SJCRH30 (cell line): ENCODE results near the gene MAPK8IP3. TPM values are rescaled to one million over a fixed set of nuclear protein-coding genes. Genes with fewer than 3 reads are reported as not detected.

Experiments
- DNase-seq, 2 experiments: peaks; one replicate each; pipeline ENCODE4 v3.0.0-alpha.2; 2015 to 2020
- H3K27ac ChIP-seq: fragments of 250-450 bp; sonication (Bioruptor Pico); 2 replicates; pipeline ENCODE4 v1.5.1; 2020; ENCODE audit warnings: mild to moderate bottlenecking, moderate library complexity
- H3K27me3 ChIP-seq: fragments of 250-450 bp; sonication (Bioruptor Pico); 2 replicates; pipeline ENCODE4 v1.5.1; 2020; ENCODE audit warnings: mild to moderate bottlenecking, moderate library complexity
- H3K36me3 ChIP-seq: fragments of 250-450 bp; sonication (Bioruptor Pico); 2 replicates; pipeline ENCODE4 v1.5.1; 2020; ENCODE audit warnings: mild to moderate bottlenecking, moderate library complexity
- H3K4me1 ChIP-seq: fragments of 250-450 bp; sonication (Bioruptor Pico); 2 replicates; pipeline ENCODE4 v1.5.1; 2020; ENCODE audit warnings: mild to moderate bottlenecking, moderate library complexity
- H3K4me3 ChIP-seq: fragments of 250-450 bp; sonication (Bioruptor Pico); 2 replicates; pipeline ENCODE4 v1.5.1; 2020; ENCODE audit warnings: mild to moderate bottlenecking, moderate library complexity
- H3K9me3 ChIP-seq: fragments of 250-450 bp; sonication (Bioruptor Pico); replicated peaks from 2 replicates; pipeline ENCODE4 v1.5.1; 2020; ENCODE audit warnings: mild to moderate bottlenecking, moderate library complexity
- total RNA-seq: library from RNA; depleted of rRNA; stranded (reverse); fragments of >200 nt; shearing (Covaris generic); gene quantifications from 2 replicates; pipeline ENCODE4 v1.2.3, GENCODE V29; 2014

Gene MAPK8IP3
- total RNA-seq, 1 experiment from 2014 or later = 34.7 TPM

GRCh38 chr16:1765826-1766225 is 59.8 kb downstream of the MAPK8IP3 start:
- Histone ChIP-seq H3K27ac (no peak overlapping the region), H3K4me3 (no peak overlapping the region), H3K9me3 (no peaks in the 10 kb centered on the region), H3K4me1 (no peaks in the 10 kb centered on the region), H3K36me3 (peaks cover 11% of the 10 kb centered on the region), H3K27me3 (no peaks in the 10 kb centered on the region)
- DNase-seq = no peak

DNA sequence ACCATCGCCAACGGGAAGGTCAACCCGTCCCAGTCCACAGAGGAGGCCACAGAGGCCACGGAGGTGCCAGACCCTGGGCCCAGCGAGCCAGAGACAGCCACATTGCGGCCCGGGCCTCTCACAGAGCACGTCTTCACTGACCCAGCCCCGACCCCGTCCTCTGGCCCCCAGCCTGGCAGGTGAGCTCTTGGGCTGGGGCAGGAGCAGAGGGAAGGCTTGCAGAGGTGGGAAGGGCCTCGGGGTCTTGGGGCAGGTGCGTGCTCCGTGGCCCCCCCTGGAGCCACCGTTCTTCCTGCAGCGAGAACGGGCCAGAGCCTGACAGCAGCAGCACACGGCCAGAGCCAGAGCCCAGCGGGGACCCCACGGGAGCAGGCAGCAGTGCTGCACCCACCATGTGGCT is 60.2 kb downstream of the MAPK8IP3 start:
- DNase-seq = no peak
- H3K4me1 ChIP-seq = no peaks in the 10 kb centered on the region
- H3K27me3 ChIP-seq = no peaks in the 10 kb centered on the region
- peaks cover 12% of the 10 kb centered on the region for H3K36me3 ChIP-seq
- H3K9me3 ChIP-seq = no peaks in the 10 kb centered on the region
- H3K27ac ChIP-seq = no peak overlapping the region
- no peak overlapping the region for H3K4me3 ChIP-seq

DNA sequence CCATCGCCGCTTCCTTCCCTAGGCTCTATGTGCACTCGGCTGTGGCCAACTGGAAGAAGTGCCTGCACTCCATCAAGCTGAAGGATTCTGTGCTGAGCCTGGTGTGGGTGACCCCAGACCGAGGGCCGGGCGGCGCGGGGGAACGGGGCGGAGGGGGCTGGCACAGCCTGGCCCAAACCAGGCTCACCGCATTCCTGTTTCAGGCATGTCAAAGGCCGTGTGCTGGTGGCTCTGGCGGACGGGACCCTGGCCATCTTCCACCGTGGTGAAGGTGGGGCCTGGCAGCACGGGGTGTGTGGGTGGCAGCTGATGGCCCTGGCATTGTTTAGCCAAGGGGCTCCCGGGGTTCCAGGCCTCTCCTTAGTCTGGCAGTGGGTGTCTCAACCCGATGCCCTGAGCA is 60.7 kb downstream of the MAPK8IP3 start:
- Histone ChIP-seq H3K27ac (no peak overlapping the region), H3K9me3 (no peaks in the 10 kb centered on the region), H3K4me1 (no peaks in the 10 kb centered on the region), H3K27me3 (no peaks in the 10 kb centered on the region), H3K4me3 (no peak overlapping the region), H3K36me3 (peaks cover 12% of the 10 kb centered on the region)
- DNase-seq = no peak

- Histone ChIP-seq H3K4me3 (no peak overlapping the region), H3K4me1 (no peaks in the 10 kb centered on the region), H3K9me3 (no peaks in the 10 kb centered on the region), H3K27me3 (no peaks in the 10 kb centered on the region), H3K36me3 (peaks cover 12% of the 10 kb centered on the region), H3K27ac (no peak overlapping the region)
- DNase-seq = no peak
Observed at GRCh38 chr16:1767116-1767994, 61.4 kb downstream of the MAPK8IP3 start.

DNA sequence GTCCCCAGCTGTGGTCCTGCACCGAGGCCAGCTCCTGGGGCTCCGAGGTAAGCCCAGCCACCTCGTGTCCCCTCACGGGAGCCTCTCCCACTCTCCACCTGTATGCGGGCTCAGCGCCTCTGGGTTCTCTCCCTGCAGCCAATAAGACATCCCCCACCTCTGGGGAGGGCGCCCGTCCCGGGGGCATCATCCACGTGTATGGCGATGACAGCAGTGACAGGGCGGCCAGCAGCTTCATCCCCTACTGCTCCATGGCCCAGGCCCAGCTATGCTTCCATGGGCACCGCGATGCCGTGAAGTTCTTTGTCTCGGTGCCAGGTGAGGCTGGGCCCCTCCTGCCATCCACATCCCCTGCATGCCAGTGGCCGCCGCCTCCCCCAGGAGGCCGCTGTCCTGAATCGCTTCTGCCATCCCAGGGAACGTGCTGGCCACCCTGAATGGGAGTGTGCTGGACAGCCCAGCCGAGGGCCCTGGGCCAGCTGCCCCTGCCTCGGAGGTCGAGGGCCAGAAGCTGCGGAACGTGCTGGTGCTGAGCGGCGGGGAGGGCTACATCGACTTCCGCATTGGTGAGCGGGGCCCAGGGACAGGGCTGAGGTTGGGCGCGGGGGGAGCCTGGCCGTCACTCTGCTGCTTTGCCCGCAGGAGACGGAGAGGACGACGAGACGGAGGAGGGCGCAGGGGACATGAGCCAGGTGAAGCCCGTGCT is 62.2 kb downstream of the MAPK8IP3 start:
- Histone ChIP-seq H3K9me3 (no peaks in the 10 kb centered on the region), H3K27me3 (no peaks in the 10 kb centered on the region), H3K36me3 (peaks cover 8% of the 10 kb centered on the region; the same call in 1 of the 2 replicates), H3K27ac (no peak overlapping the region), H3K4me1 (no peaks in the 10 kb centered on the region), H3K4me3 (no peak overlapping the region)
- DNase-seq = no peak

GRCh38 chr16:1768767-1769401 is 62.9 kb downstream of the MAPK8IP3 start:
- H3K36me3 ChIP-seq = peaks cover 8% of the 10 kb centered on the region; the same call in 1 of the 2 replicates
- DNase-seq = no peak
- no peaks in the 10 kb centered on the region for H3K4me1 ChIP-seq
- no peak overlapping the region for H3K27ac ChIP-seq
- H3K27me3 ChIP-seq = no peaks in the 10 kb centered on the region
- H3K4me3 ChIP-seq = no peak overlapping the region
- no peaks in the 10 kb centered on the region for H3K9me3 ChIP-seq

- Histone ChIP-seq H3K27me3 (no peaks in the 10 kb centered on the region), H3K9me3 (no peaks in the 10 kb centered on the region), H3K4me3 (no peak overlapping the region), H3K36me3 (peaks cover 8% of the 10 kb centered on the region; the same call in 1 of the 2 replicates), H3K27ac (no peak overlapping the region), H3K4me1 (peaks cover 6% of the 10 kb centered on the region; the same call in 1 of the 2 replicates)
- no peak for DNase-seq
Observed at GRCh38 chr16:1769402-1770300, 63.7 kb downstream of the MAPK8IP3 start.

- H3K36me3 ChIP-seq = peaks cover 8% of the 10 kb centered on the region; the same call in 1 of the 2 replicates
- no peak overlapping the region for H3K27ac ChIP-seq
- no peak for DNase-seq
Observed at GRCh38 chr16:1770328-1771187, 64.6 kb downstream of the MAPK8IP3 start.

GRCh38 chr16:1771188-1771863 is 65.3 kb downstream of the MAPK8IP3 start, which contains the start of gene NME3:
Gene NME3 (minus strand): TSS chr16:1771543. CDS start chr16:1771534, 9 bp downstream.
- peaks cover 8% of the 10 kb centered on the region; the same call in 1 of the 2 replicates for H3K36me3 ChIP-seq
- H3K4me3 ChIP-seq = peak within 1 kb of the TSS; percentile 97
- no peak for DNase-seq
- H3K27me3 ChIP-seq = no peaks in the 10 kb centered on the region
- no peaks in the 10 kb centered on the region for H3K9me3 ChIP-seq
- peaks cover 6% of the 10 kb centered on the region; the same call in 1 of the 2 replicates for H3K4me1 ChIP-seq
- peak within 1 kb of the TSS; percentile 71; the same call in 1 of the 2 replicates for H3K27ac ChIP-seq

More at GRCh38 chr16:1770328-1771187, 64.6 kb downstream of the MAPK8IP3 start:
- no peak overlapping the region for H3K4me3 ChIP-seq
- no peaks in the 10 kb centered on the region for H3K27me3 ChIP-seq
- H3K9me3 ChIP-seq = no peaks in the 10 kb centered on the region
- peaks cover 6% of the 10 kb centered on the region; the same call in 1 of the 2 replicates for H3K4me1 ChIP-seq

- Histone ChIP-seq H3K4me3 (peak overlapping the region; percentile 97), H3K4me1 (peaks cover 6% of the 10 kb centered on the region; the same call in 1 of the 2 replicates), H3K9me3 (no peaks in the 10 kb centered on the region), H3K36me3 (peaks cover 8% of the 10 kb centered on the region; the same call in 1 of the 2 replicates), H3K27me3 (no peaks in the 10 kb centered on the region), H3K27ac (no peak overlapping the region)
- no peak for DNase-seq
Observed at GRCh38 chr16:1771864-1772361, 65.9 kb downstream of the MAPK8IP3 start.

GRCh38 chr16:1772362-1772907 is 66.4 kb downstream of the MAPK8IP3 start, which contains the start of gene EME2:
Gene EME2 (plus strand): TSS chr16:1772810. CDS start chr16:1773228, 418 bp downstream.
- Histone ChIP-seq H3K9me3 (no peaks in the 10 kb centered on the region), H3K27me3 (no peaks in the 10 kb centered on the region), H3K36me3 (peaks cover 8% of the 10 kb centered on the region; the same call in 1 of the 2 replicates), H3K27ac (peak within 1 kb of the TSS; percentile 71), H3K4me3 (peak within 1 kb of the TSS; percentile 97), H3K4me1 (peaks cover 6% of the 10 kb centered on the region; the same call in 1 of the 2 replicates)
- no peak for DNase-seq
